ENCODE data around the gene MAP7D1. TPM values are rescaled to one million over a fixed set of nuclear protein-coding genes. Genes with fewer than 3 reads are reported as not detected.

MAP7D1 gene
- total and polyA plus RNA-seq, 2 donors (not counting 3 experiments of a cell fraction or from before 2014, with no cell fraction given), result 69.7 to 193 TPM

DNA sequence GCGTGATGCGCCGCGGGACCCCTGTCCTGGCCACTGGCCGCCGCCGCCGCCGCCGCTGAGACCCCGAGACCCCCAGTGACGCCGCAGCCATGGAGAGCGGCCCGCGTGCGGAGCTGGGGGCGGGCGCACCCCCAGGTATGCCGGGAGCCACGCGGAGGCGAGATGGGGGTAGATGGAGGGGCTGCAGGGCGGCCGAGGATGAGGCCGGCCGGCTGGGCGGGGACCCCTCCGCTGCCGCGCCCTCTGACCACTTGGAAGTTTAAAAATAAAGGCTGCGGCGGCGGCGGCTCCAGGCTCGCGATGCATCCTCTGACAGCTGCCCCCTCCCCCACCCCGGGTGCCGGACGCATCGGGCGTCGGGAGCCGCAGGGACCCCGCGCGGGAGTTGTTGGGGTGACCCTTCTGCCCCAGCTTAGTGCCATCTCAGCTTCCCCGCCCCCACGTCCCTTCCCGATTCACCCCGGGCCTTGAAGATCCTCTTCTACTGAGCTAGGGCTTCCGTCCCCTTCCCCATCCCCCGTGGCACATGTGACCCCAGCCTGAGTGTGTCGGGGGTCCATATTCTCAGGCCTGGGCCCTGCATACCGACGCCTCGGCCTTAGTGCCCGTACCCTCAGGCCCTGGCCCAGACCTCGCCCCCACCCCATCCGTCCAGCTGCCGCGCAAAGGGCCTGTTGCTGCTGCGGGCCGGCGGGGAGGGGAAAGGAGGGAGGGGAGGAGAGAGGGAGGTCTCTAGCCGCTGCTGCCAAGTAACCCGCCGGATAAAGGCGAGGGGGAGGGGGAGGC, 562 bp downstream of the MAP7D1 start:
- Histone ChIP-seq H3K9ac (replicated peaks; ENCODE audit: extremely low read depth, insufficient read depth, low read length) (peak overlapping the region; percentile 93), H3K27me3 (ENCODE audit: control insufficient read depth in 2 of 2, insufficient read depth in 2 of 2, low read length in 2 of 2) (no peaks in the 10 kb centered on the region), H3K4me2 (ENCODE audit: insufficient read depth, low read length) (peak overlapping the region; percentile 77), H3K27ac (ENCODE audit: insufficient read depth, low read depth, low read length) (peak overlapping the region; percentile 93), H3K79me2 (ENCODE audit: control insufficient read depth, insufficient read depth, low read length) (peaks cover 55% of the 10 kb centered on the region), H3K9me1 (replicated peaks; ENCODE audit: control insufficient read depth, extremely low read depth, insufficient read depth, low read length) (no peaks in the 10 kb centered on the region), H4K20me1 (replicated peaks; ENCODE audit: control insufficient read depth, extremely low read depth, insufficient read depth, low read length) (no peaks in the 10 kb centered on the region), H3K4me3 (replicated peaks in 1 of 3; ENCODE audit: insufficient read depth in 1 of 3, low read depth in 1 of 3, low read length in 3 of 3) (peak overlapping the region; percentile 48 to 88 (median 80)), H3K9me3 (replicated peaks; ENCODE audit: control insufficient read depth, insufficient read depth, low read length) (no peaks in the 10 kb centered on the region), H3K36me3 (ENCODE audit: control insufficient read depth in 2 of 2, extremely low read depth in 1 of 2, insufficient read depth in 2 of 2, low read length in 2 of 2) (no peaks in the 10 kb centered on the region), H2AFZ (ENCODE audit: low read depth, low read length) (no peak overlapping the region), H3K4me1 (ENCODE audit: control insufficient read depth, extremely low read depth, insufficient read depth, low read length) (peaks cover 51% of the 10 kb centered on the region)
- peak; percentile 91 for FAIRE-seq
- ChIA-PET CTCF (interaction anchor here (1.1 to 9.3 kb wide), 3 partner anchors 27 to 129 kb away, joined by 3 to 201 read pairs (median 6); no protein-coding TSS in a partner anchor), POLR2A (interaction anchor here (0.6 to 2.1 kb wide), 3 partner anchors 10 to 68 kb away, joined by 4 to 6 read pairs (median 4); partner anchors contain the start of gene THRAP3)
- BruUV-seq (replicated peaks), result TSS peak; percentile 46
- intact Hi-C loops (cut with micrococcal nuclease), result loop anchor here (1.0 to 2.0 kb wide), 2 partner anchors 7 to 16 kb away; partner anchors contain the start of gene TRAPPC3
- peak; percentile 82 for DNase-seq (ENCODE audit: low read depth, low spot score)
- TF ChIP-seq FOS (IDR thresholded peaks at IDR 0.05; ENCODE audit: borderline replicate concordance, insufficient read depth, low read length) (no peak), JUN (IDR thresholded peaks at IDR 0.05; ENCODE audit: borderline replicate concordance, insufficient read depth, insufficient read length, low read depth) (no peak), POLR2AphosphoS5 (IDR thresholded peaks at IDR 0.05; ENCODE audit: insufficient read depth, low read depth, low read length) (peak; percentile 16), POLR2A (IDR thresholded peaks at IDR 0.05; ENCODE audit: low read depth, low read length) (peak; percentile 43), EZH2 (IDR thresholded peaks at IDR 0.05; ENCODE audit: borderline replicate concordance, low read depth, low read length, severe bottlenecking) (no peak), MYC (IDR thresholded peaks at IDR 0.05; ENCODE audit: low read depth, low read length) (no peak)
- TF ChIP-seq, protein P1, sequence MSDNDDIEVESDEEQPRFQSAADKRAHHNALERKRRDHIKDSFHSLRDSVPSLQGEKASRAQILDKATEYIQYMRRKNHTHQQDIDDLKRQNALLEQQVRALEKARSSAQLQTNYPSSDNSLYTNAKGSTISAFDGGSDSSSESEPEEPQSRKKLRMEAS (IDR thresholded peaks at IDR 0.05; ENCODE audit: insufficient read depth, insufficient read length), result no peak
- dilution Hi-C loops (cut with MboI; ENCODE audit: extremely low pct_ligation_motif_present, low sequenced_read_pairs), result no loop called here
